Embryonic facial prominence (tissue), 1 donor: ENCODE results near the gene PTPRCAP.

ENCODE experiments used
- DNase-seq: peaks from one replicate; pipeline ENCODE4 v3.0.0-alpha.2; 2016; ENCODE audit errors: extremely low spot score

PTPRCAP gene

GRCh38 chr11:67441098-67441563 is 3.6 kb upstream of the PTPRCAP start:
- no peak for DNase-seq

- DNase-seq, result no peak
These were observed 3.0 kb upstream of the PTPRCAP start for GRCh38 chr11:67440229-67441097.

- DNase-seq, result no peak
These were observed 2.1 kb upstream of the PTPRCAP start for GRCh38 chr11:67439321-67440228.

GRCh38 chr11:67438158-67438902 is 848 bp upstream of the PTPRCAP start:
- DNase-seq, result no peak

GRCh38 chr11:67437809-67438157 is 301 bp upstream of the PTPRCAP start:
- no peak for DNase-seq

- DNase-seq, result no peak
These were observed 912 bp downstream of the PTPRCAP start for GRCh38 chr11:67436459-67437081.

- no peak for DNase-seq
These were observed 1.6 kb downstream of the PTPRCAP start for GRCh38 chr11:67435727-67436458.

GRCh38 chr11:67435031-67435726 is 2.3 kb downstream of the PTPRCAP start:
- DNase-seq, result no peak

GRCh38 chr11:67434395-67434881 is 3.0 kb downstream of the PTPRCAP start:
- no peak for DNase-seq

GRCh38 chr11:67433536-67434394 is 3.7 kb downstream of the PTPRCAP start:
- no peak for DNase-seq

- DNase-seq, result no peak
These were observed 4.7 kb downstream of the PTPRCAP start for GRCh38 chr11:67432655-67433349.

- no peak for DNase-seq
These were observed 5.9 kb downstream of the PTPRCAP start for GRCh38 chr11:67431346-67432249.

- no peak for DNase-seq
These were observed 7.8 kb downstream of the PTPRCAP start for GRCh38 chr11:67429722-67430121.

GRCh38 chr11:67429038-67429668 is 8.3 kb downstream of the PTPRCAP start:
- no peak for DNase-seq

- peak; percentile 93 for DNase-seq
These were observed 9.2 kb downstream of the PTPRCAP start, which contains the start of gene RPS6KB2 for GRCh38 chr11:67428052-67429001. Gene RPS6KB2 (plus strand): TSS chr11:67428494. CDS start chr11:67428546, 52 bp downstream.
